Mesendoderm (in vitro differentiated cells): ENCODE data around the gene ASCL5.

Source experiments
- DNase-seq: peaks from one replicate; pipeline ENCODE4 v3.0.0; 2013
- H2AK5ac ChIP-seq: 2 replicates; pipeline ENCODE4 v1.6.1; 2013; ENCODE audit warnings: low read length, inconsistent platforms
- H2BK120ac ChIP-seq: 2 replicates; pipeline ENCODE4 v1.6.1; 2013; ENCODE audit warnings: low read depth, mild to moderate bottlenecking, low read length, moderate library complexity, mixed read lengths
- H2BK15ac ChIP-seq: replicated peaks from 2 replicates; pipeline ENCODE4 v1.6.1; 2013; ENCODE audit warnings: low read depth, mild to moderate bottlenecking, moderate library complexity
- H2BK5ac ChIP-seq: 2 replicates; pipeline ENCODE4 v1.6.1; 2013; ENCODE audit warnings: low read length, inconsistent platforms
- H3K18ac ChIP-seq: 2 replicates; pipeline ENCODE4 v1.6.1; 2013; ENCODE audit warnings: mild to moderate bottlenecking, low read length, mixed read lengths
- H3K23ac ChIP-seq: one replicate; pipeline ENCODE4 v1.6.1; 2013; ENCODE audit warnings: low read length
- H3K27ac ChIP-seq: 2 replicates; pipeline ENCODE4 v1.5.1; 2013; ENCODE audit warnings: low read depth, mild to moderate bottlenecking, inconsistent platforms, low read length, moderate library complexity
- H3K27me3 ChIP-seq: 2 replicates; pipeline ENCODE4 v1.6.1; 2013; ENCODE audit warnings: low read length, control low read depth, mild to moderate bottlenecking, inconsistent platforms; ENCODE audit not compliant: insufficient read depth, poor library complexity
- H3K36me3 ChIP-seq: 2 replicates; pipeline ENCODE4 v1.6.1; 2013; ENCODE audit warnings: low read length, inconsistent platforms; ENCODE audit not compliant: control insufficient read depth, insufficient read depth
- H3K4ac ChIP-seq: one replicate; pipeline ENCODE4 v1.6.1; 2013; ENCODE audit warnings: low read depth, mild to moderate bottlenecking, low read length, moderate library complexity
- H3K4me1 ChIP-seq: 2 replicates; pipeline ENCODE4 v1.6.1; 2013; ENCODE audit warnings: low read depth, low read length, inconsistent platforms; ENCODE audit not compliant: control insufficient read depth
- H3K4me2 ChIP-seq: 2 replicates; pipeline ENCODE4 v1.6.1; 2013; ENCODE audit warnings: low read length
- H3K4me3 ChIP-seq: 2 replicates; pipeline ENCODE4 v1.5.1; 2013; ENCODE audit warnings: mild to moderate bottlenecking, low read length
- H3K56ac ChIP-seq: one replicate; pipeline ENCODE4 v1.6.1; 2013; ENCODE audit warnings: low read length
- H3K79me1 ChIP-seq: 2 replicates; pipeline ENCODE4 v1.6.1; 2013; ENCODE audit warnings: low read length, inconsistent platforms
- H3K79me2 ChIP-seq: 2 replicates; pipeline ENCODE4 v1.6.1; 2013; ENCODE audit warnings: mild to moderate bottlenecking, low read length; ENCODE audit not compliant: control insufficient read depth, insufficient read depth
- H3K9ac ChIP-seq: 2 replicates; pipeline ENCODE4 v1.6.1; 2013; ENCODE audit warnings: low read length, inconsistent platforms
- H4K5ac ChIP-seq: one replicate; pipeline ENCODE4 v1.6.1; 2013; ENCODE audit warnings: low read length
- H4K8ac ChIP-seq: one replicate; pipeline ENCODE4 v1.6.1; 2013; ENCODE audit warnings: low read depth, mild to moderate bottlenecking, control low read depth, low read length, moderate library complexity
- WGBS: extraction: QIAGEN DNeasy Blood & Tissue Kit; methylation state at CpG from one replicate; pipeline ENCODE4 v1.1.7; 2013; ENCODE audit warnings: low lambda C conversion rate, missing lambda C conversion rate; ENCODE audit not compliant: insufficient coverage; ENCODE audit errors: extremely low coverage; 5-methylcytosine and 5-hydroxymethylcytosine counted together

Gene ASCL5

GRCh38 chr1:201080135-201080534 is 46.8 kb downstream of the ASCL5 start:
- no peak overlapping the region for H3K27ac ChIP-seq
- no peak overlapping the region for H3K23ac ChIP-seq
- H3K4me1 ChIP-seq = no peaks in the 10 kb centered on the region
- no peak overlapping the region for H4K8ac ChIP-seq
- DNase-seq = no peak
- no peak overlapping the region for H2AK5ac ChIP-seq
- H3K56ac ChIP-seq = no peak overlapping the region
- H3K4me3 ChIP-seq = no peak overlapping the region
- WGBS = no CpG with 5 or more reads among the region's 3 CpGs
- no peaks in the 10 kb centered on the region for H3K36me3 ChIP-seq
- no peaks in the 10 kb centered on the region for H3K79me2 ChIP-seq
- H3K18ac ChIP-seq = no peak overlapping the region
- H2BK5ac ChIP-seq = no peak overlapping the region
- H3K9ac ChIP-seq = no peak overlapping the region
- no peak overlapping the region for H2BK120ac ChIP-seq
- H3K79me1 ChIP-seq = no peaks in the 10 kb centered on the region
- no peaks in the 10 kb centered on the region for H3K27me3 ChIP-seq
- no peak overlapping the region for H3K4me2 ChIP-seq
- H2BK15ac ChIP-seq = no peak overlapping the region
- no peak overlapping the region for H4K5ac ChIP-seq
- H3K4ac ChIP-seq = no peak overlapping the region

DNA sequence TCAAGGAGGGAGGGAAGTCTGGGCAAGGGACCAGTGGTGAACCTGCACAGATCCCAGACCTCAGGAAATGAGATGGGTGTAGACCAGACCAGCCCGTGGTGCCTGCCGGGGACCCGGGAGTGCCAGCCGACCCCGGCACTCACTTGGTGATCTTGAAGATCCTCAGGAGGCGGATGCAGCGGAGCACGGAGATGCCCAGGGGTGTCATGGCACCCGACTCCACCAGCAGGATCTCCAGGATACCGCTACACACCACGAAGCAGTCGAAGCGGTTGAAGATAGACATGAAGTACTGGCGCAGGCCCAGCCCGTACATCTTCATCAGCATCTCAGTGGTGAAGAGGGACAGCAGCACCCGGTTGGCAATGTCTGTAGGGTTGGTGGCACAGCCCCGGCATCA is 49.2 kb downstream of the ASCL5 start:
- H3K23ac ChIP-seq = no peak overlapping the region
- H2BK5ac ChIP-seq = no peak overlapping the region
- no peaks in the 10 kb centered on the region for H3K27me3 ChIP-seq
- H3K27ac ChIP-seq = no peak overlapping the region
- H3K4me1 ChIP-seq = no peaks in the 10 kb centered on the region
- H3K18ac ChIP-seq = no peak overlapping the region
- no peaks in the 10 kb centered on the region for H3K79me2 ChIP-seq
- H3K79me1 ChIP-seq = no peaks in the 10 kb centered on the region
- H4K8ac ChIP-seq = no peak overlapping the region
- no peak overlapping the region for H3K4me2 ChIP-seq
- no peak overlapping the region for H3K9ac ChIP-seq
- no peak overlapping the region for H3K56ac ChIP-seq
- no peak overlapping the region for H2BK120ac ChIP-seq
- no peak overlapping the region for H2AK5ac ChIP-seq
- no peaks in the 10 kb centered on the region for H3K36me3 ChIP-seq
- WGBS = no CpG with 5 or more reads among the region's 17 CpGs
- no peak overlapping the region for H3K4me3 ChIP-seq
- H2BK15ac ChIP-seq = no peak overlapping the region
- H3K4ac ChIP-seq = no peak overlapping the region
- no peak for DNase-seq
- H4K5ac ChIP-seq = no peak overlapping the region

- Histone ChIP-seq H3K4ac (no peak overlapping the region), H4K5ac (no peak overlapping the region), H3K79me1 (no peaks in the 10 kb centered on the region), H3K4me2 (no peak overlapping the region), H2BK15ac (no peak overlapping the region), H2BK120ac (no peak overlapping the region), H3K27me3 (no peaks in the 10 kb centered on the region), H3K9ac (no peak overlapping the region), H3K4me3 (no peak overlapping the region), H4K8ac (no peak overlapping the region), H2AK5ac (no peak overlapping the region), H3K27ac (no peak overlapping the region), H3K56ac (no peak overlapping the region), H3K23ac (no peak overlapping the region), H3K4me1 (no peaks in the 10 kb centered on the region), H3K36me3 (no peaks in the 10 kb centered on the region), H2BK5ac (no peak overlapping the region), H3K18ac (no peak overlapping the region), H3K79me2 (no peaks in the 10 kb centered on the region)
- DNase-seq = no peak
- no CpG with 5 or more reads among the region's 7 CpGs for WGBS
Measured at GRCh38 chr1:201077116-201077515, 49.9 kb downstream of the ASCL5 start.

DNA sequence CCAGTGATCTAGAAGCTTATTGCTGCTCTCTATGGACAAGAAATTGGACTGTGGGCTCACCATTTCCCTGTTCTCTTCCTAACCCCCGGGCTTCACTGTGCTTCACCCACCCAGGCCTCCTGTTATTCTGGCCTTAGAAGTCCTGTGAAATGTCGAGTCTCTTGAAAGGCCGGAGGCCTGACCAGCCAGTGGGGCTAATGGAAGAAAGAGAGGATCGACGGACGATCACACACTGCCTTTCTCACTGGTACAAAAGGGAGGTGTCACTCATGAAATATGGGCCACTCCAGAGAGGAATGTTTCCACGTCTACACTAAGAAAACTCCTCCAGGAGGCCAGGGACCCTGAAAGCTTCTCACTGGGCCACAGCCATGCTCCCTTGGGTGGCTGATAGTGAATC is 50.9 kb downstream of the ASCL5 start:
- Histone ChIP-seq H3K79me1 (no peaks in the 10 kb centered on the region), H3K4ac (no peak overlapping the region), H3K4me1 (no peaks in the 10 kb centered on the region), H4K8ac (no peak overlapping the region), H3K18ac (no peak overlapping the region), H3K27me3 (no peaks in the 10 kb centered on the region), H2BK5ac (no peak overlapping the region), H3K23ac (no peak overlapping the region), H3K4me3 (no peak overlapping the region), H4K5ac (no peak overlapping the region), H3K36me3 (no peaks in the 10 kb centered on the region), H2AK5ac (no peak overlapping the region), H2BK120ac (no peak overlapping the region), H3K9ac (no peak overlapping the region), H3K79me2 (no peaks in the 10 kb centered on the region), H2BK15ac (no peak overlapping the region), H3K27ac (no peak overlapping the region), H3K56ac (no peak overlapping the region), H3K4me2 (no peak overlapping the region)
- no CpG with 5 or more reads among the region's 7 CpGs for WGBS
- no peak for DNase-seq

- Histone ChIP-seq H2BK15ac (no peak overlapping the region), H3K27me3 (no peaks in the 10 kb centered on the region), H4K5ac (no peak overlapping the region), H3K36me3 (no peaks in the 10 kb centered on the region), H3K4me1 (no peaks in the 10 kb centered on the region), H3K4ac (no peak overlapping the region), H3K56ac (no peak overlapping the region), H3K79me2 (no peaks in the 10 kb centered on the region), H3K23ac (no peak overlapping the region), H3K4me2 (no peak overlapping the region), H3K79me1 (no peaks in the 10 kb centered on the region), H3K18ac (no peak overlapping the region), H2BK120ac (no peak overlapping the region), H2BK5ac (no peak overlapping the region), H2AK5ac (no peak overlapping the region), H3K9ac (no peak overlapping the region), H4K8ac (no peak overlapping the region), H3K27ac (no peak overlapping the region), H3K4me3 (no peak overlapping the region)
- no peak for DNase-seq
- WGBS = no CpG with 5 or more reads among the region's 5 CpGs
Measured at GRCh38 chr1:201074018-201074417, 53.0 kb downstream of the ASCL5 start.

- Histone ChIP-seq H3K79me2 (no peaks in the 10 kb centered on the region), H3K36me3 (no peaks in the 10 kb centered on the region)
Measured at GRCh38 chr1:201072922-201073321, 54.1 kb downstream of the ASCL5 start.

More at GRCh38 chr1:201072922-201073321, 54.1 kb downstream of the ASCL5 start:
- Histone ChIP-seq H3K27me3 (no peaks in the 10 kb centered on the region), H3K4me2 (no peak overlapping the region), H3K79me1 (no peaks in the 10 kb centered on the region), H3K18ac (no peak overlapping the region), H3K9ac (no peak overlapping the region), H2BK5ac (no peak overlapping the region), H2BK120ac (no peak overlapping the region), H3K27ac (no peak overlapping the region), H3K4me1 (no peaks in the 10 kb centered on the region), H3K23ac (no peak overlapping the region), H4K8ac (no peak overlapping the region), H3K56ac (no peak overlapping the region), H2AK5ac (no peak overlapping the region), H2BK15ac (no peak overlapping the region), H4K5ac (no peak overlapping the region), H3K4ac (no peak overlapping the region), H3K4me3 (no peak overlapping the region)
- no peak for DNase-seq
- WGBS = no CpG with 5 or more reads among the region's 6 CpGs
